ENCODE measurements around the gene LRIT3.

DNA sequence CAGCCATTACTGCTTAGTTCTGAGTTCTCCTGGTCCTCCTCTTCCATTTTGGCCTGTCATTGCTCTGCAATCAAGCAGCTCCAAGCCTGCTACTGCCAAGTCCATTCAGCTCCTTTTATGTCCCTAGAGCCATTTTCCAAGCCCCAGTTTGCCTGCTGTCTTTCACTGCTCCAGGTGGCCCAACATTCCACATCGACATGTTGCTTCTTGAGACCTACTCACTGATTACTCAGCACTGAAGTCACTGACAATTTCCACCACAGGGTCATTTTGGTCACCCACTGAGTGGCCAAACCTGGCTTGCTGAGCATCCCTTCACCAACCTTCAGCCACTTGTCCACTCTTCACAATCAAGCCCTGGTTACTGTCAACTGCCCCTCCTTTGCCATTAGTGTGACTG lies 27.2 kb downstream of the LRIT3 start:
- TF ChIP-seq, protein P1, sequence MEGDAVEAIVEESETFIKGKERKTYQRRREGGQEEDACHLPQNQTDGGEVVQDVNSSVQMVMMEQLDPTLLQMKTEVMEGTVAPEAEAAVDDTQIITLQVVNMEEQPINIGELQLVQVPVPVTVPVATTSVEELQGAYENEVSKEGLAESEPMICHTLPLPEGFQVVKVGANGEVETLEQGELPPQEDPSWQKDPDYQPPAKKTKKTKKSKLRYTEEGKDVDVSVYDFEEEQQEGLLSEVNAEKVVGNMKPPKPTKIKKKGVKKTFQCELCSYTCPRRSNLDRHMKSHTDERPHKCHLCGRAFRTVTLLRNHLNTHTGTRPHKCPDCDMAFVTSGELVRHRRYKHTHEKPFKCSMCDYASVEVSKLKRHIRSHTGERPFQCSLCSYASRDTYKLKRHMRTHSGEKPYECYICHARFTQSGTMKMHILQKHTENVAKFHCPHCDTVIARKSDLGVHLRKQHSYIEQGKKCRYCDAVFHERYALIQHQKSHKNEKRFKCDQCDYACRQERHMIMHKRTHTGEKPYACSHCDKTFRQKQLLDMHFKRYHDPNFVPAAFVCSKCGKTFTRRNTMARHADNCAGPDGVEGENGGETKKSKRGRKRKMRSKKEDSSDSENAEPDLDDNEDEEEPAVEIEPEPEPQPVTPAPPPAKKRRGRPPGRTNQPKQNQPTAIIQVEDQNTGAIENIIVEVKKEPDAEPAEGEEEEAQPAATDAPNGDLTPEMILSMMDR (IDR thresholded peaks at IDR 0.05), result no peak
- no peak for TF ChIP-seq POLR2A (IDR thresholded peaks at IDR 0.05)
- no peak for TF ChIP-seq POLR2AphosphoS5 (IDR thresholded peaks at IDR 0.05)

Data from gastroesophageal sphincter (tissue), 3 donors.